NB4 (cell line): ENCODE data around the gene TYW5.

Source experiments
- CTCF ChIP-seq: IDR thresholded peaks from one replicate; pipeline ENCODE4 v1.5.1; 2012; ENCODE audit warnings: low read depth, low read length
- MAX ChIP-seq: IDR thresholded peaks from 2 replicates; pipeline ENCODE4 v1.6.1; 2011; ENCODE audit warnings: low read depth, low read length

- TF ChIP-seq CTCF (no peak), MAX (no peak)
Measured at GRCh38 chr2:199901942-199902341, 53.3 kb downstream of the TYW5 start.
